AG04450 (cell line): ENCODE results near the gene PNPLA3. TPM values are rescaled to one million over a fixed set of nuclear protein-coding genes. Genes with fewer than 3 reads are reported as not detected.

Experiments
- CTCF ChIA-PET: fragments of 300-600, 350-600 bp; formaldehyde crosslinking; extraction: SDS; loops from one replicate; lab custom pipeline; 2022; ENCODE audit warnings: antibody characterized with exemption, inconsistent platforms; lab: Charles Lee
- POLR2A ChIA-PET: fragments of 350-600 bp; formaldehyde crosslinking; extraction: SDS; loops from one replicate; lab custom pipeline; 2021; ENCODE audit warnings: antibody characterized with exemption, inconsistent platforms; lab: Yijun Ruan, JAX
- DNase-seq: peaks from one replicate; pipeline ENCODE4 v3.0.0-alpha.2; 2011; ENCODE audit warnings: low read depth, low spot score
- H3K27ac ChIP-seq: one replicate; pipeline ENCODE4 v1.5.1; 2012; ENCODE audit warnings: low read depth, low read length, control low read depth
- H3K27me3 ChIP-seq: one replicate; pipeline ENCODE4 v1.6.0; 2012; ENCODE audit warnings: low read length; ENCODE audit not compliant: control insufficient read depth, insufficient read depth
- H3K4me3 ChIP-seq: 2 replicates; pipeline ENCODE4 v1.5.1; 2011; ENCODE audit warnings: mild to moderate bottlenecking, low read depth, low read length, control low read depth
- H3K9me3 ChIP-seq: 2 replicates; pipeline ENCODE4 v1.5.1; 2012; ENCODE audit warnings: low read length; ENCODE audit not compliant: control insufficient read depth, insufficient read depth
- polyA plus RNA-seq: library from polyadenylated mRNA; depleted of rRNA; stranded (reverse); fragments of >200 nt; gene quantifications from 2 replicates; pipeline ENCODE4 v1.2.3, GENCODE V29; 2011
- TF ChIP-seq, protein P1 (sequence below): IDR thresholded peaks from 2 replicates; pipeline ENCODE4 v1.5.1; 2011; ENCODE audit warnings: low read depth, low read length, control low read depth, inconsistent platforms

Gene PNPLA3
- polyA plus RNA-seq, 1 experiment, result 3.9 TPM

DNA sequence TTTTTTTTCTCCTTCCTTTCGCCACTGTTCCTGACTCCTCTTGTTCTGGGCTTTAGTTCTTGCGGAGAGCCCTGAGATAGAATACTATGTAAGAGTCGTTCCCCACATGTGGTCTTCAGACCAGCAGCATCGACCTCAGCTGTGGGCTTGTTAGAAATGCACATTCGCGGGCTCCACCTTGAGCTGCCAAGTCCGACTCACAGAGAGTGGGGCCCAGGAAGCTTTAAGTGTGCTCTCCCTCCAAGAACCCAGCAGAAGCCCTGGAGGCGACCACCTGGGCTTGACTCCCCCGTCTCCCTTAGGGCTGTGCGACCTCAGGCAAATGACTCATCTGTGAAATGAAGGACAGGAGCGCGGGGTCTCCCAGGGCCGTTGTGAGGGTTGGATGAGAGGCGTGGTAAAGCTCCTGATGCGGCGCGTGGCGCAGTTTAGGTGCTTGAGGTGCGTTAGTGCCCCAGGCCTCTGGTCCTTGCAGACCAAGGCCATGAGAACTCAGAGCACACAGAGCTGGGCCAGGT is 50.5 kb downstream of the PNPLA3 start:
- no peaks in the 10 kb centered on the region for H3K27me3 ChIP-seq
- DNase-seq, result no peak
- TF ChIP-seq, protein P1, sequence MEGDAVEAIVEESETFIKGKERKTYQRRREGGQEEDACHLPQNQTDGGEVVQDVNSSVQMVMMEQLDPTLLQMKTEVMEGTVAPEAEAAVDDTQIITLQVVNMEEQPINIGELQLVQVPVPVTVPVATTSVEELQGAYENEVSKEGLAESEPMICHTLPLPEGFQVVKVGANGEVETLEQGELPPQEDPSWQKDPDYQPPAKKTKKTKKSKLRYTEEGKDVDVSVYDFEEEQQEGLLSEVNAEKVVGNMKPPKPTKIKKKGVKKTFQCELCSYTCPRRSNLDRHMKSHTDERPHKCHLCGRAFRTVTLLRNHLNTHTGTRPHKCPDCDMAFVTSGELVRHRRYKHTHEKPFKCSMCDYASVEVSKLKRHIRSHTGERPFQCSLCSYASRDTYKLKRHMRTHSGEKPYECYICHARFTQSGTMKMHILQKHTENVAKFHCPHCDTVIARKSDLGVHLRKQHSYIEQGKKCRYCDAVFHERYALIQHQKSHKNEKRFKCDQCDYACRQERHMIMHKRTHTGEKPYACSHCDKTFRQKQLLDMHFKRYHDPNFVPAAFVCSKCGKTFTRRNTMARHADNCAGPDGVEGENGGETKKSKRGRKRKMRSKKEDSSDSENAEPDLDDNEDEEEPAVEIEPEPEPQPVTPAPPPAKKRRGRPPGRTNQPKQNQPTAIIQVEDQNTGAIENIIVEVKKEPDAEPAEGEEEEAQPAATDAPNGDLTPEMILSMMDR, result no peak
- no peak overlapping the region for H3K27ac ChIP-seq
- POLR2A ChIA-PET, result no interaction called here
- no peak overlapping the region for H3K4me3 ChIP-seq
- CTCF ChIA-PET, result no interaction called here
- H3K9me3 ChIP-seq, result no peaks in the 10 kb centered on the region

DNA sequence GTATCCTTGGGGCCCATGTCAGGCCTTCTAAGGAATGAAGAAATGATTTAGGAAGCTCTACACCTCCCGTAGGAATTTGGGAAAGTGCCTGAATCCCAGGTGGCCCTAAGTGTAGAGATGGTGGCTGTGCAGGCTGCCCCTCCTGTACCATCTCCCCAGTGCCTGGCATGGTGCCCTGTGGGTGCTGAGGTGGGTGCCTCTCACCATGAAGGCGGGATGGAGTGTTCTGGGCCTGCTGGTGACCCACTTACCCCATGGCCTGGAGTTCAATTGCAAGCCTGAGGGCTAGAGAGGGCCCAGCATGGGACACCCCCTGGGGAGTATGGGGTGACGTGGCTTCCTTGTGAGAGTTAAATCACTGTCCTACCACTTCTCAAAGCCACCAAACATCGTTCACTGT is 51.4 kb downstream of the PNPLA3 start:
- Histone ChIP-seq H3K4me3 (no peak overlapping the region), H3K27ac (no peak overlapping the region), H3K9me3 (no peaks in the 10 kb centered on the region), H3K27me3 (no peaks in the 10 kb centered on the region)
- TF ChIP-seq, protein P1, result no peak
- no peak for DNase-seq
- CTCF ChIA-PET, result no interaction called here
- POLR2A ChIA-PET, result no interaction called here

DNA sequence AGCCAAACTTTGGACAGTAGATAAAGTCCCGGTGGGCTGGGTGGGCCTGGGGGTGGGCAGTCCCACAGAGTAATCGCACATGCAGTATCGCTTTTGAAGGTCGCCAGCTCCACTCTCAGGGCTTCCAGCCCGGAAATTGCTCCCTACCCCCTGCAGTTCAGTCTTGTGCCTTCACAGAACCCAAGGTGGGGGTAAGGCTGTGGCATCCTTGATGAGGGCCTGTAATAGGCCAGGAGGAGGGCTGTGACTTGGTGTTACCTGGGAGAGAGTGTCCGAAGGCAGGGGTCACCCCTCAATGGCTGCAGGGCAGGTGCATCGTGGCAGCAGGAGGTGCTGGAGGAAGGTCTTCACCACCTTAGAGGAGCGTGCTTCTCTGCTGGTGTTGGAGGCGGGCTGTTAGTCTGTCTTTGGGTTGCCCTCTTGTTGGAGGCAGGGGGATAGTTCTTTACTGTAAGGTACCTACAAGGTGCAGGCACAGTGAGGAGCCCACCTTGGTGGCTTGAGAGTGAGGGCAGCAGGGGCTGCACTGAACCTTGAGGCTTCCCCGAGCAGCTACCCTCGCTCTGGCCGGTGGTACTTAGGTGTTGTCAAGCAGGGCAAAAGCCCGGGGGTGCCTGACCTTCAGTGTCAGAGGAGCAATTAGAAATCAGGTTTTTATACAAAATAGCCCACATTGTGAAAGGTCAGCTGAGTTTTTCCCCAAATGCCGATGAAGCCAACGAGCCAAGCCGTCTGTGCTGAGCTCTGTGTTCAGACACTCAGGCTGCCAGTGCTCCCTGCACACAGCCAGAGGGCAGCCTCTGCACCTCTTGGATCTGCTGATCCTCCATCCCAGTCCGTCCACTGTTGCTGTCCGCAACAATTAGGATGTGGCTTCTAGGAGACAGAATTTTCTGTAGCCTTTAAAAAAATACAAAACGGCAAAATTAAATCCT is 53.5 kb downstream of the PNPLA3 start:
- TF ChIP-seq, protein P1, result no peak
- Histone ChIP-seq H3K27me3 (no peaks in the 10 kb centered on the region), H3K27ac (no peak overlapping the region), H3K9me3 (no peaks in the 10 kb centered on the region), H3K4me3 (no peak overlapping the region)
- CTCF ChIA-PET, result interaction anchor here (2.4 kb wide), 1 partner anchor 16 kb away, joined by 6 read pairs; no protein-coding TSS in a partner anchor
- POLR2A ChIA-PET, result no interaction called here
- DNase-seq, result no peak

DNA sequence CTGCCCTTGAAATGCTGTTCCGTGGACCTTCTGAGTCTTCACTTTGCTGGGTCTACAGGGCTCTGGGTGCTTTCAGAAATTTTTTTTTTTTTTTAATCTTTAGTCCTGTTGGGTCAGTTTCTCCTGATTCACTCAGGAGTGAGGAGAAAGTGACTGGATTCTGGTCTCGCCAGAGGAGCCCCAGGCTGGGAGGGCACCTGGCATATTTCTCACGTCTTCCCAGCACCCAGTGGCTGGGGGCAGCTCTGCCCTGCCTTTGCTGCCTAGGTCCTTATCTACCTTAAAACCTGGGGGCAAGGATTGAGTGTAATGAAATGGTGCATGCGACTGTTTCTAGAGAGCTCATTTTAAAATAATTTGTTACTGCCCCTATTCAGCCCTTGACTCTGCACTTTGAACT is 55.0 kb downstream of the PNPLA3 start:
- ChIA-PET CTCF (interaction anchor here (2.4 kb wide), 1 partner anchor 15 kb away, joined by 6 read pairs; no protein-coding TSS in a partner anchor), POLR2A (no interaction called here)
- no peak for DNase-seq
- H3K27ac ChIP-seq, result no peak overlapping the region
- TF ChIP-seq, protein P1, result no peak
- H3K27me3 ChIP-seq, result no peaks in the 10 kb centered on the region
- no peak overlapping the region for H3K4me3 ChIP-seq
- H3K9me3 ChIP-seq, result no peaks in the 10 kb centered on the region

DNA sequence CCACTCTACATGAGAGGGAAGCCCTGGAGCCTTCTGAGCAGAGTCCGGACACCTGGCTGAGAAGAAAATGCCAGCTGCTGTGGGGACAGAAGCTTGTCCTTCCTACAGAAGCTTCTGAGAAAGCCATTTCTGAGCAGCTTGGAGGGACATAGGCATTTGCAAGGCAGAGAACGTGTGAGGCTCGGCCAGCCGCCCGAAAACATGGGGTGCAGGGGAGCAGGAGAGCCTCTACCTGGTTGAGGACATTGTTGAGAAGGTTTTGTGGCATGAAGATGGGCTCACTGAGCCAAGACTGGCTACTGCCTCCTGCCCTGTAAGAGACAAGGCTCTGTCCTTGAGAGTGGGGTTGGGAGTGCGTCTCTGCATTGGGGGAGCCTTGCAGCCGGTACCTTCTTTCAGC is 57.0 kb downstream of the PNPLA3 start:
- no peak overlapping the region for H3K4me3 ChIP-seq
- ChIA-PET CTCF (interaction anchor here (1.0 kb wide), 1 partner anchor 13 kb away, joined by 4 read pairs; no protein-coding TSS in a partner anchor), POLR2A (no interaction called here)
- H3K27ac ChIP-seq, result no peak overlapping the region
- TF ChIP-seq, protein P1, result no peak
- H3K27me3 ChIP-seq, result no peaks in the 10 kb centered on the region
- DNase-seq, result no peak
- no peaks in the 10 kb centered on the region for H3K9me3 ChIP-seq
